Psoas muscle (tissue), 8 donors: ENCODE results near the gene TMEM244. TPM values are rescaled to one million over a fixed set of nuclear protein-coding genes. Genes with fewer than 3 reads are reported as not detected.
"Not testable (repeated sequence)": the region's sequence is repeated elsewhere in the genome, so short reads cannot be mapped to it uniquely, and the experiment has no call there.

Experiments used
- ATAC-seq, 4 donors: fragments of 200-7000 bp; cut with Tn5 transposase; one replicate each; pipeline ENCODE4 v1.9.1; 2020; ENCODE audit warnings: moderate library complexity in 3 of 4, mild to moderate bottlenecking in 2 of 4
- DNase-seq, 2 donors: peaks; one replicate each; pipeline ENCODE4 v3.0.0-alpha.2; 2020
- H3K27ac ChIP-seq: fragments of 200-600 bp; one replicate; pipeline ENCODE4 v1.8.0; 2022
- H3K27me3 ChIP-seq, 3 donors: fragments of 200-600 bp in 1 of 3; one replicate each; pipeline versions ENCODE4 v1.6.1 to v1.8.0; 2013 to 2022; ENCODE audit warnings: low read length in 2 of 3, mild to moderate bottlenecking in 2 of 3, moderate library complexity in 1 of 3; ENCODE audit not compliant: insufficient read depth in 3 of 3
- H3K36me3 ChIP-seq, 2 donors: fragments of 200-600 bp in 1 of 2; one replicate each; pipeline versions ENCODE4 v1.6.1 to v1.8.0; 2013 to 2022; ENCODE audit warnings: low read depth in 1 of 2, mild to moderate bottlenecking in 1 of 2, moderate library complexity in 1 of 2; ENCODE audit not compliant: insufficient read depth in 1 of 2
- H3K4me1 ChIP-seq: fragments of 200-600 bp; one replicate; pipeline ENCODE4 v1.8.0; 2022
- H3K4me3 ChIP-seq: fragments of 200-600 bp; one replicate; pipeline ENCODE4 v1.8.0; 2022; ENCODE audit warnings: mild to moderate bottlenecking
- H3K9me3 ChIP-seq: fragments of 200-600 bp; one replicate; pipeline ENCODE4 v1.8.0; 2022
- CTCF ChIP-seq: fragments of 200-600 bp; IDR thresholded peaks from one replicate; pipeline ENCODE4 v1.8.0; 2022; ENCODE audit warnings: antibody characterized with exemption
- WGBS, 3 donors: extraction: QIAGEN DNeasy Blood & Tissue Kit; methylation state at CpG; one replicate each; pipeline versions ENCODE4 v1.1.6 to v1.1.7; 2013; 5-methylcytosine and 5-hydroxymethylcytosine counted together
- intact Hi-C, 2 donors: fragments of 100-400 bp; cut with DNase I; formaldehyde crosslinking; loops; one replicate each; pipeline versions ENCODE4 v1.11.0 to v1.14.2; 2022
- polyA plus RNA-seq, 3 donors: library from polyadenylated mRNA; stranded (reverse); fragments of 200-250 nt; gene quantifications; one replicate each; pipeline ENCODE4 v1.2.3, GENCODE V29; 2013
- total RNA-seq, 4 donors: library from RNA; stranded (reverse); fragmentation: NEBNext Ultra II Directional in 2 of 4; extraction: Animal tissue kit (Norgen Biotek cat#: 25700) in 2 of 4; gene quantifications; one replicate each; pipeline versions ENCODE4 v1.2.1 to v1.2.4, GENCODE V29; 2021 to 2023
- donor health status: healthy with polysubstance abuse.
- donor health status: DM: no; HTN: no; CAD: no; lungs with moderate emphysema.
- donor health status: Bipolar disorder and iron deficiency.
- donor health status: healthy.
- donor health status: DM: yes; HTN: yes; CAD: no.
- donor health status: DM: no; HTN: no; CAD: no.
- donor health status: DM: no; HTN: no; CAD: no.
- donor health status: DM: yes; HTN: yes; CAD: no.

The TMEM244 gene
- total and polyA plus RNA-seq, 7 donors, result not detected

- H3K4me1 ChIP-seq, result no peaks in the 10 kb centered on the region
- 73 to 77% (median 73%) methylated on average over 3 of the region's 3 CpGs for WGBS, 3 donors
- no peak overlapping the region for H3K4me3 ChIP-seq
- intact Hi-C loops, result no loop called here
- no peaks in the 10 kb centered on the region for H3K27me3 ChIP-seq
- H3K9me3 ChIP-seq, result no peaks in the 10 kb centered on the region
- ATAC-seq (no peak), DNase-seq (no peak)
- no peak for TF ChIP-seq CTCF
- no peak overlapping the region for H3K27ac ChIP-seq
- H3K36me3 ChIP-seq, result no peaks in the 10 kb centered on the region
Measured at GRCh38 chr6:129817332-129817731, 43.8 kb downstream of the TMEM244 start.

- TF ChIP-seq CTCF, result no peak
Measured at GRCh38 chr6:129812145-129812777, 48.9 kb downstream of the TMEM244 start.

GRCh38 chr6:129807141-129807540, 54.0 kb downstream of the TMEM244 start:
- H3K4me3 ChIP-seq, H3K9me3 ChIP-seq, H3K27me3 ChIP-seq, DNase-seq, H3K4me1 ChIP-seq, ATAC-seq, H3K27ac ChIP-seq, H3K36me3 ChIP-seq, intact Hi-C loops: not testable (repeated sequence)
- WGBS, 3 donors, result 88 to 98% (median 90%) methylated on average over 2 of the region's 2 CpGs

More at GRCh38 chr6:129812145-129812777, 48.9 kb downstream of the TMEM244 start:
- no peaks in the 10 kb centered on the region for H3K9me3 ChIP-seq
- H3K4me1 ChIP-seq, result no peaks in the 10 kb centered on the region
- no peak for ATAC-seq
- intact Hi-C loops, result no loop called here
- no peak for DNase-seq
- 83 to 88% (median 86%) methylated on average over 2 of the region's 2 CpGs for WGBS, 3 donors
- no peak overlapping the region for H3K27ac ChIP-seq
- H3K27me3 ChIP-seq, result no peaks in the 10 kb centered on the region
- H3K4me3 ChIP-seq, result no peak overlapping the region
- H3K36me3 ChIP-seq, result no peaks in the 10 kb centered on the region

- ATAC-seq, DNase-seq, H3K4me3 ChIP-seq, intact Hi-C loops, H3K36me3 ChIP-seq, H3K27ac ChIP-seq, H3K4me1 ChIP-seq, H3K9me3 ChIP-seq, H3K27me3 ChIP-seq: not testable (repeated sequence)
Measured at GRCh38 chr6:129802920-129803319, 58.2 kb downstream of the TMEM244 start.

GRCh38 chr6:129801909-129802308, 59.2 kb downstream of the TMEM244 start:
- H3K27ac ChIP-seq, result no peak overlapping the region
- no peak overlapping the region for H3K4me3 ChIP-seq
- no peaks in the 10 kb centered on the region for H3K36me3 ChIP-seq
- ATAC-seq, result no peak
- H3K9me3 ChIP-seq, result no peaks in the 10 kb centered on the region
- intact Hi-C loops, result no loop called here
- 77 to 87% (median 83%) methylated on average over 4 of the region's 4 CpGs for WGBS, 3 donors
- no peak for DNase-seq
- no peaks in the 10 kb centered on the region for H3K4me1 ChIP-seq
- no peaks in the 10 kb centered on the region for H3K27me3 ChIP-seq
- TF ChIP-seq CTCF, result no peak

- DNase-seq (no peak), ATAC-seq (peak in 2 of 4 donors; percentile 35 to 43)
- H3K4me1 ChIP-seq, result no peaks in the 10 kb centered on the region
- no peaks in the 10 kb centered on the region for H3K9me3 ChIP-seq
- no peaks in the 10 kb centered on the region for H3K27me3 ChIP-seq
- H3K36me3 ChIP-seq, result no peaks in the 10 kb centered on the region
- H3K4me3 ChIP-seq, result no peak overlapping the region
- WGBS, 3 donors, result 34 to 54% (median 41%) methylated on average over 2 of the region's 2 CpGs
- intact Hi-C loops, result no loop called here
- H3K27ac ChIP-seq, result no peak overlapping the region
- TF ChIP-seq CTCF, result no peak
Measured at GRCh38 chr6:129795261-129795660, 65.9 kb downstream of the TMEM244 start.
